H1 (cell line): ENCODE measurements around the gene NOL3. TPM values are rescaled to one million over a fixed set of nuclear protein-coding genes. Genes with fewer than 3 reads are reported as not detected.

Source experiments
- ASH2L ChIP-seq: fragments of 200-600, 300-600 bp; sonication (generic); IDR thresholded peaks from one replicate; pipeline ENCODE4 v1.7.1; 2017; ENCODE audit warnings: low read length
- BACH1 ChIP-seq: IDR thresholded peaks from 2 replicates; pipeline ENCODE4 v1.6.1; 2012; ENCODE audit warnings: low read length, improper control_type of control experiment
- CBX5 ChIP-seq: fragments of 300-800, 300-1000 bp; sonication (generic); IDR thresholded peaks from 2 replicates; pipeline ENCODE4 v1.7.1; 2016; ENCODE audit warnings: antibody characterized with exemption, low read length, low read depth
- CBX8 ChIP-seq: fragments of 300-800, 300-1000 bp; sonication (generic); IDR thresholded peaks from 2 replicates; pipeline ENCODE4 v1.7.1; 2016; ENCODE audit warnings: low read depth, low read length, borderline replicate concordance
- CHD1 ChIP-seq: IDR thresholded peaks from 2 replicates; pipeline ENCODE4 v1.6.1; 2012; ENCODE audit warnings: low read depth, low read length, improper control_type of control experiment
- CTBP2 ChIP-seq: IDR thresholded peaks from 2 replicates; pipeline ENCODE4 v1.7.0; 2011; ENCODE audit warnings: borderline replicate concordance, mild to moderate bottlenecking, moderate library complexity, mixed read lengths, low read length; ENCODE audit not compliant: insufficient read depth, insufficient read length
- EP300 ChIP-seq, 2 experiments: IDR thresholded peaks; 1 replicate in 1 of 2; 2 replicates in 1 of 2; pipeline ENCODE4 v1.6.1; 2011 to 2012; ENCODE audit warnings: low read depth in 2 of 2, low read length in 2 of 2, mild to moderate bottlenecking in 2 of 2, borderline replicate concordance in 1 of 2, inconsistent platforms in 1 of 2, moderate library complexity in 1 of 2
- EZH2 ChIP-seq: fragments of 200-600 bp; sonication (generic); IDR thresholded peaks from 2 replicates; pipeline ENCODE4 v1.7.1; 2012; ENCODE audit warnings: low read depth, mild to moderate bottlenecking, moderate library complexity, low read length, inconsistent platforms; ENCODE audit not compliant: severe bottlenecking
- HDAC6 ChIP-seq: IDR thresholded peaks from one replicate; pipeline ENCODE4 v1.7.1; 2012; ENCODE audit warnings: low read depth, mild to moderate bottlenecking, inconsistent platforms, low read length, moderate library complexity
- KDM4A ChIP-seq: IDR thresholded peaks from one replicate; pipeline ENCODE4 v1.7.1; 2012; ENCODE audit warnings: low read depth, mild to moderate bottlenecking, moderate library complexity, low read length, inconsistent platforms; ENCODE audit not compliant: severe bottlenecking
- KDM5A ChIP-seq: fragments of 200-600 bp; IDR thresholded peaks from 2 replicates; pipeline ENCODE4 v1.7.1; 2012; ENCODE audit warnings: mild to moderate bottlenecking, low read length, inconsistent platforms, mixed read lengths
- MAFK ChIP-seq: IDR thresholded peaks from 2 replicates; pipeline ENCODE4 v1.6.1; 2012; ENCODE audit warnings: low read depth, mild to moderate bottlenecking, improper control_type of control experiment, low read length
- PHF8 ChIP-seq: fragments of 200-600 bp; sonication (generic); conservative IDR thresholded peaks from 2 replicates; pipeline ENCODE4 v1.7.1; 2012; ENCODE audit warnings: low read depth, mild to moderate bottlenecking, inconsistent platforms, low read length, moderate library complexity
- POLR2AphosphoS5 ChIP-seq: IDR thresholded peaks from 2 replicates; pipeline ENCODE4 v1.6.1; 2011; ENCODE audit warnings: low read depth, low read length
- RFX5 ChIP-seq: IDR thresholded peaks from 2 replicates; pipeline ENCODE4 v1.6.1; 2011; ENCODE audit warnings: low read depth, low read length, improper control_type of control experiment, borderline replicate concordance
- RXRA ChIP-seq: IDR thresholded peaks from 2 replicates; pipeline ENCODE4 v1.6.1; 2011; ENCODE audit warnings: low read depth, mild to moderate bottlenecking, low read length, moderate library complexity; ENCODE audit not compliant: insufficient read depth
- SIRT6 ChIP-seq: IDR thresholded peaks from one replicate; pipeline ENCODE4 v1.7.1; 2012; ENCODE audit warnings: low read length, inconsistent platforms
- SIX5 ChIP-seq: IDR thresholded peaks from 2 replicates; pipeline ENCODE4 v1.6.1; 2011; ENCODE audit warnings: mild to moderate bottlenecking, low read depth, low read length
- SP4 ChIP-seq: IDR thresholded peaks from 2 replicates; pipeline ENCODE4 v1.6.1; 2012; ENCODE audit warnings: low read length, inconsistent platforms
- SUZ12 ChIP-seq: fragments of 200-600 bp; sonication (generic); IDR thresholded peaks from 2 replicates; pipeline ENCODE4 v1.6.1; 2012; ENCODE audit warnings: mild to moderate bottlenecking, inconsistent platforms, low read length, moderate library complexity, mixed read lengths
- TCF12 ChIP-seq: IDR thresholded peaks from 2 replicates; pipeline ENCODE4 v1.6.1; 2011; ENCODE audit warnings: low read depth, mild to moderate bottlenecking, low read length
- YY1 ChIP-seq: IDR thresholded peaks from 2 replicates; pipeline ENCODE4 v1.6.1; 2011; ENCODE audit warnings: low read depth, mild to moderate bottlenecking, low read length
- ZNF274 ChIP-seq: IDR thresholded peaks from 2 replicates; pipeline ENCODE4 v1.7.0; 2012; ENCODE audit warnings: low read length, borderline replicate concordance; ENCODE audit errors: extremely low read depth
- polyA plus RNA-seq, 7 experiments: library from polyadenylated mRNA; depleted of rRNA in 3 of 7; stranded (reverse) in 5 of 7; unstranded in 2 of 7; fragments of >200 nt in 5 of 7; fragments of 200-250 nt in 2 of 7; gene quantifications; 1 replicate in 5 of 7; 2 replicates in 1 of 7; 4 replicates in 1 of 7; pipeline versions ENCODE4 v1.2.1 to v1.2.3, GENCODE V29; 2011 to 2013; ENCODE audit warnings: missing spikeins in 2 of 7, mixed read lengths in 2 of 7
- total RNA-seq: library from RNA; stranded (reverse); fragmentation: NEBNext Ultra II Directional; extraction: Animal tissue kit (Norgen Biotek cat#: 25700); gene quantifications from 2 replicates; pipeline ENCODE4 v1.2.1, GENCODE V29; 2021
- TF ChIP-seq, protein P1 (sequence below): IDR thresholded peaks from 2 replicates; pipeline ENCODE4 v1.6.1; 2011; ENCODE audit warnings: low read length, improper control_type of control experiment

The NOL3 gene
- total and polyA plus RNA-seq, 2 of the 8 experiments (the other 6 are each of a cell fraction or from before 2014, with no cell fraction given): 2.2 to 4.6 TPM

DNA sequence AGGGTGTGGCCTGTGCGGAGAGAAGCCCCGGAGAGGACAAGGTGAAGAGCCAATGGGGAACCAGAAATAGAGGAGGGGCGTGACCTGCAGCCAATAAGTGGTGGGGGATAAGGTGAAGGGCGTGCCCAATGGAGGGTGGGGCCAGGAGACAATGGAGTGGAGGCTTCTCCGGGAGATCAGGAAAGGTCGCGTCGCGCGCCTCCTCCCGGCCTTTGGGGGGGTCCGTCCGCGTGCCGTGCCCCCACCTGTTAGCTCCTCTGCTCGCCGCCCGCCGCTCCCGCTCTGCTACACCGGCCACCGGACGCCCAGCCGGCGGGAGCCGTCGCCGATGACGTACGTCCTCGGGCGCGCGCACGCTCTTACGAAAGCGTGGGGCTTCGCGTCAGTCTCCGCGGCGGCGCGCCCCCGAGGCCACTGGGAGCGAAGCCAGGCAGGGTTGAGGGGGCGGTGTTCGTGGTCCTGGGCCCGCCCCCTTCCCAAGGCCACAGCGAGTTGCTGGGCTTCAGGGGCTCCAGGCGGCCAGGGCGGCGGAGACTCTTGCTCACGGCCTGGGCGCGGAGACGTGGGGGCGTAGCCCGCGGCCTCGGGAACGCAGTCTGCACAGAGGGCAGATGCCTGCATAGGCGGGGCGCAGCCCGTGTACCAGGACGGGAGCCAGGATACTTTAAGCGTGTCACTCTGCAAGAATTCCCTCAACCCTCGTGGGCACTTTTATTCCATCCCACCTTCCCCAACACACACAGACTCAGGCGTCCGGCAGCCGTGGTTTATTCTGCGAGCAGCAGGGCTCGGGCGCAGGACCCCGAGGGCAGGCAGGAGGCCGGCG, 13.5 kb downstream of the NOL3 start, which contains the start of gene MATCAP1 (continued):
- TF ChIP-seq, protein P1, sequence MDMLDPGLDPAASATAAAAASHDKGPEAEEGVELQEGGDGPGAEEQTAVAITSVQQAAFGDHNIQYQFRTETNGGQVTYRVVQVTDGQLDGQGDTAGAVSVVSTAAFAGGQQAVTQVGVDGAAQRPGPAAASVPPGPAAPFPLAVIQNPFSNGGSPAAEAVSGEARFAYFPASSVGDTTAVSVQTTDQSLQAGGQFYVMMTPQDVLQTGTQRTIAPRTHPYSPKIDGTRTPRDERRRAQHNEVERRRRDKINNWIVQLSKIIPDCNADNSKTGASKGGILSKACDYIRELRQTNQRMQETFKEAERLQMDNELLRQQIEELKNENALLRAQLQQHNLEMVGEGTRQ: no peak
- TF ChIP-seq EZH2: no peak
- TF ChIP-seq RFX5: no peak
- no peak for TF ChIP-seq CTBP2
- TF ChIP-seq MAFK: no peak
- no peak for TF ChIP-seq CBX5
- TF ChIP-seq HDAC6: no peak
- no peak for TF ChIP-seq EP300 (IDR thresholded peaks at IDR 0.05; ENCODE audit: borderline replicate concordance in 1 of 2, low read depth in 2 of 2, low read length in 2 of 2)
- TF ChIP-seq KDM5A: no peak
- TF ChIP-seq SP4: peak; percentile 75
- no peak; the same call in 1 of the 2 replicates for TF ChIP-seq POLR2AphosphoS5
- no peak for TF ChIP-seq TCF12
- TF ChIP-seq PHF8: peak; percentile 86
- peak; percentile 38 for TF ChIP-seq ASH2L
- peak; percentile 64 for TF ChIP-seq KDM4A
- TF ChIP-seq SIX5: no peak
- TF ChIP-seq SUZ12: no peak
- no peak for TF ChIP-seq CBX8
- TF ChIP-seq BACH1: 0 out of 2 replicates have a peak, but pooled peaks have one; percentile 14
- TF ChIP-seq CHD1: no peak
- no peak for TF ChIP-seq SIRT6
- TF ChIP-seq RXRA: no peak
- TF ChIP-seq YY1: no peak
- no peak for TF ChIP-seq ZNF274
